SH-SY5Y (cell line): ENCODE measurements around the gene NOL9.

Source experiments
- GATA2 ChIP-seq: IDR thresholded peaks from 2 replicates; pipeline ENCODE4 v1.6.1; 2011; ENCODE audit warnings: mild to moderate bottlenecking, low read depth, low read length
- GATA3 ChIP-seq: IDR thresholded peaks from 2 replicates; pipeline ENCODE4 v1.6.1; 2011; ENCODE audit warnings: low read depth, mild to moderate bottlenecking, low read length, moderate library complexity

The NOL9 gene

DNA sequence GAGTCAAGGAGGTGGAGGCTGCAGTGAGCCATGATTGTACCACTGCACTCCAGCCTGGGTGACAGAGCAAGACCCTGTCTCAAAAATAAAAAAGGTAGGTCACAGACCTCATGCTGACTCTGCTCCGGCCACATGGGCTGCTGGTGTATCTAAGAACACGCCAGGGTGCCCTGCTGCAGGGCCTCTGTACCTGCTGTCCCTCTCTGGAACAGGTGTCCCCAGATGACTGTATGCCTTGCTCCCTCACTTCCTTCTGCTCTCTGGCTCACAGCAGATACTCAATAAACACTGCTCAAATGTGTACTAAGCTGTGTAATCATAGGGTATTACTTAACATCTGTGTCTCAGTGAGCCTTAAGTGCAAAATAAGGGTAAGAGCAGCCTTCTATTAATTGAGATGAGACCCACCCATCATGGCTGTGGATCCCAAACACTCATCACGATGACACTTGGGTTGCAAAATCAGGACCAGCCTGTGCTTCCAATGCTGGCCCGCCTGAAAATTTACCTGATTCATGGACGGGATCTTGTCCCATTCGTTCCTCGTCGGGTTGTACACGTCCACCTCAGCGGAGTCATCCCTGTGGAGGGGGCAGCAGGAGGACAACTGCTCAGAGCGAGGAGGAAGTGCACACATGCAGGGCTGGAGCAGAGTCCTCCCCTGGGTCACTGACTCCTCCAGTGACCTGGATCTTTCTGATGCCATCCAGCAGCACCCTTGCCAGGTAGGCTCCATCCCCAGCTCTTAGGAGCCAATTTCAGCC lies 40.8 kb upstream of the NOL9 start:
- TF ChIP-seq GATA2 (no peak), GATA3 (no peak)

- TF ChIP-seq GATA3 (no peak), GATA2 (no peak)
These were observed 39.5 kb upstream of the NOL9 start for GRCh38 chr1:6593810-6594209.

GRCh38 chr1:6592865-6593593 lies 38.7 kb upstream of the NOL9 start:
- TF ChIP-seq GATA3: no peak
- no peak for TF ChIP-seq GATA2

DNA sequence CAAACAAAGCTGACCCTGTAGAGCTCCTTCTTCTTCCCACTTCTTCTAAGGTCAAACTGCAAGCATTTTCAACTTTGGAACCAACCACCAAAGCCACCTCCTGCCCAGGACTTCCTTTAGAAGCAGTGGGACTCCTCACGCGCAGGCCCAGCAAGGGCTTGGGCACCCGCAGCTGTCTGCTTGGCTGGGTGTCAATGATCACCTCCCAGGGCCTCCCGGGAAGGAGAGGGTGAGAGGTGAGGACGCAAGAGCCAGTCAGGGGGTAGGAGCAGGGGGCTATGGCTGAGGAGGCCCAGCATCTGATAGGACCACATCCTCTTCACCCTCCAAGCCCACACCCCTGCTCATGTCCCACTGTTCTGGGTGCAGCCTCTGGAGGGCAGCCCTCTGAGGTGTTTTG lies 38.1 kb upstream of the NOL9 start:
- TF ChIP-seq GATA3 (no peak), GATA2 (no peak)

- TF ChIP-seq GATA3 (no peak), GATA2 (no peak)
These were observed 37.3 kb upstream of the NOL9 start for GRCh38 chr1:6591644-6592043.

GRCh38 chr1:6591222-6591621 lies 36.9 kb upstream of the NOL9 start:
- no peak for TF ChIP-seq GATA3
- TF ChIP-seq GATA2: no peak

- TF ChIP-seq GATA3 (no peak), GATA2 (no peak)
These were observed 35.7 kb upstream of the NOL9 start for GRCh38 chr1:6590046-6590445.

DNA sequence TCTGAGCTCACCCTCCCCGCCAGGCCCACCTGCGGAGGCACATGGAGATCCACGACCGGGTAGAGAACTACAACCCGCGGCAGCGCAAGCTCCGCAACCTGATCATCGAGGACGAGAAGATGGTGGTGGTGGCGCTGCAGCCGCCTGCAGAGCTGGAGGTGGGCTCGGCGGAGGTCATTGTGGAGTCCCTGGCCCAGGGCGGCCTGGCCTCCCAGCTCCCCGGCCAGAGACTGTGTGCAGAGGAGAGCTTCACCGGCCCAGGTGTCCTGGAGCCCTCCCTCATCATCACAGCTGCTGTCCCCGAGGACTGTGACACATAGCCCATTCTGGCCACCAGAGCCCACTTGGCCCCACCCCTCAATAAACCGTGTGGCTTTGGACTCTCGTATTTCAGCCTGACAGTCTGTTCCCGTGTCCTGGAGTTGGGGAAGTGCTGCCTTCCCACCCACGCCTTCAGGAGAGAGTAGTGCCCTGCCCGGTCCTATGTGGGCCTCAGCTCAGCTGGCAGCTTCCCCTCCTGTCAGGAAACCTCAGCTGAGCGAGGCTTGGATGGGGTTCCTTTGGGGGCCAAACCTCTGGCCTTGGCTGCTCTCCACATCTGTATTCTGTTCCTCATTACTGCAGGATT lies 34.7 kb upstream of the NOL9 start:
- TF ChIP-seq GATA2 (no peak), GATA3 (no peak)

DNA sequence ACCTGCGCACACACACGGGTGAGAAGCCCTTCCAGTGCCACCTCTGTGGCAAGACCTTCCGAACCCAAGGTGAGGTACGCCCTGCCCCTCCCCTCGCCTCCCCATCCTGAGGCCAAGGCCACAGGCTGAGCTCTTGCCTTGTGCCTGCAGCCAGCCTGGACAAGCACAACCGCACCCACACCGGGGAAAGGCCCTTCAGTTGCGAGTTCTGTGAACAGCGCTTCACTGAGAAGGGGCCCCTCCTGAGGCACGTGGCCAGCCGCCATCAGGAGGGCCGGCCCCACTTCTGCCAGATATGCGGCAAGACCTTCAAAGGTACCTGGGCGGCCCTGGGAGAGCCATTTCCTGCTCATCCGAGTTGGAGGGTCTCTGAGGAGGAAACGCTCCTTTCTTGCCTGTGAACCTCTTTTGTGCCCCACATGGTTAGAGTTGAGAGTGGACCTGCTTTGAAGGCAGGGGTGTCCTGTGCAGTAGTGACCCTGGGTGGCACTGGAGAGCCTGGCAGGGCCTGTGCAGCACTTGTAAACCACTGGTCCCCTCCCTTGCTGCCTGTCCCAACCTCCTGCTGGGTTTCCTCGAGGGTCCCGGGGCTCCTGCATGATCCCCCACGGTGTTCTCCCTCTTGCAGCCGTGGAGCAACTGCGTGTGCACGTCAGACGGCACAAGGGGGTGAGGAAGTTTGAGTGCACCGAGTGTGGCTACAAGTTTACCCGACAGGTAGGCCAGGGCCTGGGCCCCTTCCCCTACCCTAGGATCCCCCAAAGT lies 34.0 kb upstream of the NOL9 start:
- TF ChIP-seq GATA3 (no peak), GATA2 (no peak)

- TF ChIP-seq GATA2 (no peak), GATA3 (no peak)
These were observed 33.1 kb upstream of the NOL9 start for GRCh38 chr1:6587261-6588005.

- TF ChIP-seq GATA2 (no peak), GATA3 (no peak)
These were observed 32.1 kb upstream of the NOL9 start for GRCh38 chr1:6586404-6586816.

DNA sequence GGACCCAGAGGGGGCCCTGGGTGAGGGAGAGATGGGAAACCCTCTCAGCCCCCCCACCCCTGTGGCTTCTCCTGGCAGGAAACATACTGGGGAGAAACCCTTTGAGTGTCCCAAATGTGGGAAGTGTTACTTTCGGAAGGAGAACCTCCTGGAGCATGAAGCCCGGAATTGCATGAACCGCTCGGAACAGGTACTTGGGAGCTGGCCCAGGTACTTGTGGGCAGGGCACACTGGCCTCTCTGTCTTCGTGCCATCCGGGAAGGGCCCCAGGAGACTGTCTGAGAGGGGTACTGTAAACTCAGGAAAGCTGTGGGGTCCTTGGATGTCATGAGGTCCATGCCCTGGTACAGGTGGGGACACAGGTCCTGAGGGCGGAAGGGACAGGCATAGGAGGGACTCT lies 31.5 kb upstream of the NOL9 start:
- TF ChIP-seq GATA2 (no peak), GATA3 (no peak)

GRCh38 chr1:6585081-6585722 lies 30.9 kb upstream of the NOL9 start:
- no peak for TF ChIP-seq GATA3
- TF ChIP-seq GATA2: no peak
